GM12892 (cell line): ENCODE measurements around the gene TP73.

Experiments
- POLR2A ChIP-seq: IDR thresholded peaks from 2 replicates; pipeline ENCODE4 v1.6.1; 2011; ENCODE audit warnings: low read depth, low read length, control low read depth
- POLR2AphosphoS5 ChIP-seq: IDR thresholded peaks from 2 replicates; pipeline ENCODE4 v1.6.1; 2011; ENCODE audit warnings: low read depth, low read length, control low read depth

GRCh38 chr1:3731583-3732433 lies 79.5 kb downstream of the TP73 start:
- no peak for TF ChIP-seq POLR2A
- no peak for TF ChIP-seq POLR2AphosphoS5
